Ishikawa (cell line): ENCODE results near the gene TSC22D3.
A peak's percentile ranks its signal among the peaks of the same experiment; 100 is the strongest.

ENCODE experiments used
- EP300 ChIP-seq: IDR thresholded peaks from 2 replicates; pipeline ENCODE4 v1.6.1; 2012; ENCODE audit warnings: borderline replicate concordance
- FOXM1 ChIP-seq: IDR thresholded peaks from 2 replicates; pipeline ENCODE4 v1.6.1; 2012; ENCODE audit warnings: low read depth, borderline replicate concordance
- NFIC ChIP-seq: IDR thresholded peaks from 2 replicates; pipeline ENCODE4 v1.6.1; 2012
- RAD21 ChIP-seq: IDR thresholded peaks from 2 replicates; pipeline ENCODE4 v1.6.1; 2012; ENCODE audit warnings: low read depth
- TAF1 ChIP-seq: IDR thresholded peaks from 2 replicates; pipeline ENCODE4 v1.6.1; 2012; ENCODE audit warnings: low read depth, mild to moderate bottlenecking
- TF ChIP-seq, protein P1 (sequence below): IDR thresholded peaks from 2 replicates; pipeline ENCODE4 v1.6.1; 2012; ENCODE audit warnings: low read depth, mild to moderate bottlenecking

- TF ChIP-seq EP300, result no peak
- TF ChIP-seq NFIC, result 0 out of 2 replicates have a peak, but pooled peaks have one; percentile 12
- TF ChIP-seq FOXM1, result no peak
- no peak for TF ChIP-seq RAD21
- TF ChIP-seq, protein P1, sequence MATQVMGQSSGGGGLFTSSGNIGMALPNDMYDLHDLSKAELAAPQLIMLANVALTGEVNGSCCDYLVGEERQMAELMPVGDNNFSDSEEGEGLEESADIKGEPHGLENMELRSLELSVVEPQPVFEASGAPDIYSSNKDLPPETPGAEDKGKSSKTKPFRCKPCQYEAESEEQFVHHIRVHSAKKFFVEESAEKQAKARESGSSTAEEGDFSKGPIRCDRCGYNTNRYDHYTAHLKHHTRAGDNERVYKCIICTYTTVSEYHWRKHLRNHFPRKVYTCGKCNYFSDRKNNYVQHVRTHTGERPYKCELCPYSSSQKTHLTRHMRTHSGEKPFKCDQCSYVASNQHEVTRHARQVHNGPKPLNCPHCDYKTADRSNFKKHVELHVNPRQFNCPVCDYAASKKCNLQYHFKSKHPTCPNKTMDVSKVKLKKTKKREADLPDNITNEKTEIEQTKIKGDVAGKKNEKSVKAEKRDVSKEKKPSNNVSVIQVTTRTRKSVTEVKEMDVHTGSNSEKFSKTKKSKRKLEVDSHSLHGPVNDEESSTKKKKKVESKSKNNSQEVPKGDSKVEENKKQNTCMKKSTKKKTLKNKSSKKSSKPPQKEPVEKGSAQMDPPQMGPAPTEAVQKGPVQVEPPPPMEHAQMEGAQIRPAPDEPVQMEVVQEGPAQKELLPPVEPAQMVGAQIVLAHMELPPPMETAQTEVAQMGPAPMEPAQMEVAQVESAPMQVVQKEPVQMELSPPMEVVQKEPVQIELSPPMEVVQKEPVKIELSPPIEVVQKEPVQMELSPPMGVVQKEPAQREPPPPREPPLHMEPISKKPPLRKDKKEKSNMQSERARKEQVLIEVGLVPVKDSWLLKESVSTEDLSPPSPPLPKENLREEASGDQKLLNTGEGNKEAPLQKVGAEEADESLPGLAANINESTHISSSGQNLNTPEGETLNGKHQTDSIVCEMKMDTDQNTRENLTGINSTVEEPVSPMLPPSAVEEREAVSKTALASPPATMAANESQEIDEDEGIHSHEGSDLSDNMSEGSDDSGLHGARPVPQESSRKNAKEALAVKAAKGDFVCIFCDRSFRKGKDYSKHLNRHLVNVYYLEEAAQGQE, result no peak
- no peak for TF ChIP-seq TAF1
These were observed 27.9 kb downstream of the TSC22D3 start for GRCh38 chrX:107747596-107748161.
